Measurements from ENCODE around the gene KRTAP10-7.

DNA sequence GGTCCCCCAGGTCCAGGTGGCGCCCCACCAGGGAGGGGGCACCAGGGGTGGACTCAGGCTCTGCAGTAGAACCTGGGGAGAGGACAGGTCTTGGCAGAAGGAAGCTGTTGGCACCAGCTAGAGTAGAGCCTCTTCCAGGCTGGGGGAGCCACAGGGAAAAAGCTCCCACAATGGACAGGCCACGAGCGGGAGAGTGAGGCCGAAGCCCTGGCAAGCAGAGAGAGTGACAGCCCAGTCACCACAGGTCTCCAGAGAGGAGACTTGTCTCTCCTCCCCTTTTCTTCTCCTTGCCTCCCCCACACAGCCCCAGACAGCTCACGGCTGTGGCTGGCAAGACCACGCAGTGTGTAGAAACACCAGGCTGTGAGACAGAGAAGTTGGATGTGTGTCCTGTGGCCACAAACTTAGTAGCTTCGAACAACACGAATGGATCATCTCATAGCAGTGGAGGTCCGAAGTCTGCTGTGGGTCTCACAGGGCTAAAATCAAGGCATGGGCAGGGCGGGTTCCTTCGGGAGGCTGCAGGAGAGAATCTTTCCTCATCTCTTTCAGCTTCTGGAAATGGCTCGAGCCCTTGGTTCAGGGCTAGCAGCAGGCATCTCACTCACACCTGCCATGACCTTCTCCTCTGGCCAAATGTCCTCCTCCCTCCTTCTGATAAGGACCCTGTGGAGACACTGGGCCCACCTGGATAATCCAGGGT is 50.7 kb downstream of the KRTAP10-7 start:
- no peak for TF ChIP-seq POLR2A (IDR thresholded peaks at IDR 0.05)
- no peak for TF ChIP-seq EP300 (IDR thresholded peaks at IDR 0.05)

Data from tibial nerve (tissue), 3 donors.